IPS DF 19.7 (cell line): Measurements from ENCODE around the gene GLI3.

ENCODE experiments used
- DNase-seq: peaks from one replicate; pipeline ENCODE4 v3.0.0-alpha.2; 2013; ENCODE audit warnings: low read depth, low spot score

Gene GLI3

DNA sequence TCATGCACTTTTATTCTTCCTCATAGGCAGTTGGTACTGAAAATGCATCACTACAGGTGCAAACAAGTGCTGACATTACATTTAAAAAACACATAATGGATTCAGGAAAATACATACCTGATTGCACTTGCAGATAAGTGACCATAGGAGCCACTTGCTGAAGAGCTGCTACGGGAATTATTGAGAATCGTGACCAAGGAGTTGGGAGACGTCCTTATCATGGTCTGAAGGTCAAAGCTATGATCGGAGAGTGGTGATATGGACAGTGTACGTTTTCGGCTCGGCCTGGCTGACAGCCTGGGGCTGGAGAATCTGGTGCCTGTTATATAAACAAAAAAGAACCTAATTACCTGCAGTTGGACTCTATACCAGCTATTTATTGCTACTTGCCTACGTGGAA, 197.1 kb downstream of the GLI3 start:
- no peak for DNase-seq

DNA sequence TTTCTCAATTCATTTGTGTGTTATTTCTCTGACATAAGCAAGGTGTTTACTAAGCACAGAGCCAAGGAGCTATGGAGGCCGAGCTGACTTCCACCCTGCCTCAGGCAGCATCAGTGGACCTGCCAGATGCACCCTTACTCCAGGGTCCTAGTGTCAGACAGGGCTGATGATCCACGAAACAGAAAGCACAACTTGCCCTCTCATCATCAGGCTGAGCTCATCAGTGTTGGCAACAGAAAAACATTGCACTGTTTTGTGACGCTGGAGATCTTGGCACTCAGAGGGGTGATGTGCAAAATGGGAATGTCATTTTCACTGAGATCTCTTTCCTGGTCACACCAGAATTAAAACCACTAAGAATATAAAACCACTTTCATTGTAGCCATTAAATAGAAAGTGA, 201.8 kb downstream of the GLI3 start:
- no peak for DNase-seq

DNA sequence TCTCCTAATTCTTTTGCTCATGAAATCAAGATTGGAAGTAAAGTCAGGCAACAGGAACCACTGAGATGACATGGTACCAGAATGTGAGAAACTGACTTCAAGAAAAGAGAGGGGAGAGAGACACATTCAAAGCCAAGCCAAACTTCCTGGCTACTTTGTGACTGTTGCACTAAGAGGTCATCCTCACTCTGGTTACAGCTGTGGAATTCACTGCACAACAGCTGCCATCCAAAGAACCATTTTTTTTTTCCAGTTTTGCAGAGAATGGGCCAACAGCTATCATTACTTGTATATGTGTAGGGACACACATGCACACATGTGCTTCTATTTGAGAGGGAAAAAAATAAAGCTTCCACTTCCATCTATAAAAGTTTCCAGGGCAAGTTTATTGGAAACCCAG, 203.5 kb downstream of the GLI3 start:
- DNase-seq: no peak

DNA sequence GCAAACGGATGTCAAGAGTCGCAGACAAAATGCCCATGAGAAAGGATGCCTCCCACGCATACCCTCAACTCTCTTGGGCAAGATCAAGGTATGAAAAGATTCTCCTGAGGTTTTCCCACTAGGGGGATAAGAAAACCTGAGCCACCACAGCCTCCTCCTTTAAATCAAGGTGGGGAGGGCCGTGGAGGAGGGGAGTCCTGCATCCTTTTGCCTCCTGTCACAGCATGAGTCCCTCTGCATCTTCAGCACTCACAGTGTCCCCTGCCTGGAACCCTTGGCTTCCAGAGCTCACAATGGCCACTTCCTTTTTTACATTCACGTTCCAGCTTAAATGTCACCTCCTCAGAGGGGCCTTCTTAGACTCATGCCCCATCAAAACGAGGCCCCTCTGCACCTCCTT, 207.6 kb downstream of the GLI3 start:
- DNase-seq: peak; percentile 15

DNA sequence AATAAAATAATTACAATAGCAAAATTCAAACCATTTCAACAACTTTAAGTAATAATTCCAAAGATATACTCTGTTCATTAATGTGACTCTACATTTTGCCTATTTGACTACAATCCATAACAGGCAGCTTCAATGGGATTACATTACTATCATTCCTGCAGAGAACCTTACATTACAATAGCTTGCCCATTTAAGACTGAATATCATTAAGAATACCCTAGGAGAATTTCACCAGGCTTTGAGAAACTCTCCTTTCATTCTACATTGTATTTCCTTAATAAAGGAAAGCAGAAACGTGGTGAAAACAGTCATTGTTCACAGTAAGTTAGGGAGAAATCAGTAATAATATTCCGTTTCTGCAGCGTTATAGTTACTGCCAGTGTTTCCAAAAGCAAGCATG, 209.5 kb downstream of the GLI3 start:
- DNase-seq: no peak

DNA sequence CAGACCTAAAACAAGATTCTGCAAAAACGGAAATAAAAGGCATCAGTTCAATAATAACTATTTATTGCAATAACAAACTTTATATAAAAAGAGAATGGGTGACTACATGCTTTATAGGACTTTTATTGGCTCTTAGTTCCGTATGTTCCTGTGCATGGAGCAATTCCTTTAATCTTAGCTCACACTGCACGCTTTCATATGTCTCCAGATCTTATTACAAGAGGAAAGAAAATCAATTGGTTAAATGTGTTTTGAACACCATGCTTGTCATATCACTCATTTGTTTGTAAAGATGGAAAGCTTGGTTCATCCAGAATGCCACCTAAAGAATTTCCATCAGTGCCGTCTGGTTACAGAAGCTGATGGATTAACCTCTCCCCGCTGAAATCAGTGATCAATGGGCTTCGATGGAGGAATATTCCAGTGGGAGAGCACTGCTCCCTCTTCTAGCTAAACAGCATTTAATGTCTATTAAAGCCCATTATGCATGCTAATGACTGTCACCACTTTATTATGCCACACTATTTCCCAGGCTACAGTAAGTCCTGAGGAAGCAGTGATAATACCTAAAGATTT, 210.3 kb downstream of the GLI3 start:
- no peak for DNase-seq

DNA sequence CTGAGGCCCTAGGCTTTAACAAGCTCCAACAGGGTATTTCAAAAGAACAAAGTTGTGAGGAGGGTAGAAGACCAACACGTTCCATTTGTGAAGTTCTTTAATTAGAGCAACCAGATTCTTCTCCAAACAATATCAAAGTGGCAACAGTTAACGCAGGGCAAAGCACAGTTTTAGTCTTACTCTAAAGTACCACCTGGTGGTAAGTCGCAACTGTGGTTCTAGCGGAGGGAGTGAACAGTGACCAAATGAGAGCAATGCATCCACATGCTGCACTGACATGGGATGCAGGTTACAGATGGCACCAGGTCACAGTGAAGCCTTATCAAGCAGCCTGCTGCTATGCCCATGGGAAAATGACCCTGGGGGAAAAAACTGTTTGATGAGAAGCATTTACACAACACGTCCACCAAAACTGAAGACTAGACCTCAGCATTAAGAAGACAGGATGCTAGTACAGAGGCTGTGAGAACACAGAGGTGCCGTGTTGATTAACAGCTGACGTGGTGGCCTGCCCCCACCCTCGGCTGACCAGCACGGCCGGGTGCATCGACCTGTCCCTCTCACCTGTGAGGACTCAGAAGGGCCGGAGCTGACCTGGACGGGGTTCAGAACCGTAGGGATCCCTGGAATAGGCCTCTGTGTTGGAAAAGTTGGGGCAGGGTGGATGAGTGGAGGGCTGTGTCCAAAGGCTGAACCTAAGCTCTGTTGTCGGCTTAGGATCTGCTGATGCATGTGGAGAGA, 211.2 kb downstream of the GLI3 start:
- no peak for DNase-seq

DNA sequence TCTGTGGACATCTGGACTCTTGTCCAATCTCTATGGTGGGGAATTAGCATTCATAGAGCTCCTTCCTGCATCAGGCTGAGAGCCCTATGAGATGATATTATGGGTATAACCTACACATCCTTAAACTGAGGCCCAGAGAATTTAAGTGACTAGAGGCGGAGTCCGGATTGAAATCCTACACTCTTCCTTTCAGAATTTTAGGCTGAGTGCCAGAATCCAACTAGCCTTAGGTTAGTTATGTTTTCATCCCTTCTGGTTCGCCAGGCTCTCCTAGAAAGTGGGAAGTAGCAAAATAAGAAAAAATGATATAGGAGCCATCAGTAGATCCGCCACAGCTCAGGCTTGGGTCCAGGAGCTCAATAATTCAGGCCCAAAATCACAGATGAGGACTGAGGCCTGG, 212.5 kb downstream of the GLI3 start:
- DNase-seq: no peak

DNA sequence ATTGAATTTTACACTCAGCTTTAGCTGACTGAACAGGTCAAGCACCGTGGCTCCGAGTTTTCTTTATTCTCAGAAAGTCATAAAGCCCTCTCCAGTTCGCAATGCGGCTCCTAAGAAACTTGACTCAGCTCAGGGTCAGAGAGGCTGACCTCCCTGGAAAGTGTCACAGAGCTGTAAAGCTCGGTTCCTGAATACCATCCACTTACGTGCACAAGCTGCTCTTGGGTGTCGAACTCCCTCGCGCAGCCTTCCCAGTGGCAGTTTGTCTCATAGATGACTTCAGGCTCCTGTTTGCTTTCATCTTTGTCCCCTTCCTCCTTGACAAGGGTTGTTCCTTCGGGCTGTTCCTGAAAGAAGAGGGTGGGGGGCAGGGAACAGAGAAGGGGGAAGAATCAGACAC, 213.7 kb downstream of the GLI3 start:
- no peak for DNase-seq

DNA sequence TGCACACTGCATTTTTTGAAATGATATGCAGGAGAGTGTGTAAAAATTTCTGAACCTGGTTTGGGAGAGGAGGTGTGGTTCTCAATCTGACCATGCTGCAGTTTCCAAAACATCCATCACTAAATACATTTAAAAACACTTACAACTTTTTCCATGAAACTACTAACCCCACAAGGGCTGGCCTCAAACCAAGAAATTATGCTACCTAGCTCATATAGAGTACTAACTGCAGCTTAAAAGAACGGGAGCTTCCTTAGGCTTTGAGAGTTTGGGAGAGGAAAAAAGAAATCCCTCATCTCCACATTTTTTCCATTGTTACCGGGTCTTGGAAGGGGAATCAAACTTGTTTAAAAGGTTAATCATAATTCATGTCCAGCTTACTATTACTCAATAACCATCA, 214.2 kb downstream of the GLI3 start:
- DNase-seq: no peak

DNA sequence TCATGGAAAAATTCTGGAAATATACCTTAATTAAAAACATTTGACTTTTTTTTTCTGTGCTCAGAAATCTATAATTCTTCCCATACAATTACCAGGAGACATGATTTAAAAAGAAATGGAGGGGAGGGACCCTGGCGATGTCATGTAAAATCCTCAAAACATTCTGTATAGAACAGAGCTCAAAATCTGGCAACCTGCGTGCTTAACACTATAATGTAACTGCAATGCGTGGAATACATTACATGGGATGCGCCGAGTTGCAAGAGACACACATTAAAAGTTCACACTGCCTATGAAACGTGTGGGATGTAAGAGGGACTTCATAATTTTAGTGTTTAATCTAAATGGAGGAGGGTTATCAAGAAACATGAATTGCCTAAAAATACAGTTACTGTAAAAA, 215.0 kb downstream of the GLI3 start:
- DNase-seq: no peak

DNA sequence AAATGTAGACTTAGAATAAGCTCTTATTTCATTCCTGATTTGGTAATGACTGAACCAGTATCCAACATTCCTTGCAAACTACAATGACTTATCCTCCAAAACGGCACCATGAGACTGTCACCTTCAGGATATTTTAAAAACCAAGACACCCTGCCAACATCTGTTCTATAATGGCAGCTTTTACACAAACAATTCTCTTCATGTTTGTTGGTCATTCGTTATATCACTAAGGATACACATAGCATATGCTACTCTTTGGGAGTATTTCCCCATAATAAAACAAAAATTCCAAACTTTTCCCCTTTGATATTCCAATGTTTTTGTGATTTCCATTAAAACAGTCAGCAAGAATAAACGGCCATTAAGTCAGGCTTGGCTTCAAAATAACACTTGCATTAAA, 215.4 kb downstream of the GLI3 start:
- DNase-seq: no peak

DNA sequence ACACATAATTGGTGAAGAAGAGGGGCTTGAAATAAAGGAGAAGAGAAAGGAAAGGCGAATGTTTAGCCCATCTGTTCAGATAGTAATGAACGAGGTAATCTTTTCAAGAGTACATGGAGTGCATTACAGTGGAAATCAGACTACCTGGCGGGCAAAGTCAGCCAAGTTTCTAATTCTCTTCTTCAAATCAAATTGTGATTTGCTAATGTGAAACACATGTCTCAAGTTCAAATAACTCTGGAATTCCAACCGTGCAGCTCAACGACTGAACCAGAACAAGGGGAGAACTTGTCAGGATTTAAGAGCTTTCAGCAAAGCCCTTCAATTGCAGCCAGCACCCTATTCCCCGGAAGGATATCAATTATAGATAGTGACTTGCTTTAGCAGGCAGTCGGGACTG, 216.9 kb downstream of the GLI3 start:
- DNase-seq: no peak

DNA sequence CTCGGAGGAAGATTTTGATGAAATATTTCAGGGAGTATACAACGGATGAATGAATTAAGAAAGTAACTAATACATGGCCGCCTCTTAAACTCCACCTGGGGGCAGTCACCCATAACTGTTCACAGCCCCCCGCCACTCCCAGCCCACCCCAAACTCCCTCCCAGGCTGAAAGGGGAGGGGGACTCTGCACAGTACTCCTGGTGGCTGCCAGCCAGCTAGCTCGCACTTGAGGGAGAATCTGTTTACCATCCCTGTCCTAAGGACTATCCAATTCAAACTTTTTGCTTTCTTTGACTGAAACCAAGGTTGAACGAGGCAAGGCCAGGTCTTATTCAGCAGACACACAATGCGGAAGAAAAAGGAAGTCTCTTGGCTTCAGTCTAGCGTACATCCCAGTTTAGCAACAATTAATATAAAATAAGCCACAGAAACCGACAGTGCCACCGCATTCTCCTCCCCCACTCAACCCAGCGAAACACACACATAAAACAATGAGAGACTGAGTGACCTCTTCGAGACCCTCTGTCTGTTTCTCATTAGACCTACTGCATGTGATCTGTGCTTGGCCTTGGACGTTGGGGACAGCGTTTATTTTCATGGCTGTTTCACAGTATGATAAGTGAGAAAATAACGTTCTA, 219.5 kb downstream of the GLI3 start:
- DNase-seq: no peak

DNA sequence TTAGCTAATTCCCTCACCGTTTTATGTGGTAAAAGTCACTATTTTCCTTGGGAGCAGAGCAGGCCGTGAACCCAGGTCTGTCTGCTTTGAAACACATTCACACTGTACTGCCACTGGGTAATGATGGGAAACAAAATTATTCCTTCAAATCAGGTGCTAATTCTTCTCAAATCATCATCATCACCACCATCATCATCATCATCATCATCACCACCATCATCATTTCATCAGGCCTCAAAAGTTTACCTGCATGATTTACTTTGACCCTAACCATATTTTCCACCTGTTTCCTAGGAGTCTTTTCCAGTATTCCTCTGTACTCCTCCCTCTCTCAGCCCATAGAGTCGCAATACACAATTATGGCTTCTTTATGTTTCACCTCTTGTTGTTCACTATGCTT, 220.5 kb downstream of the GLI3 start:
- DNase-seq: no peak

DNA sequence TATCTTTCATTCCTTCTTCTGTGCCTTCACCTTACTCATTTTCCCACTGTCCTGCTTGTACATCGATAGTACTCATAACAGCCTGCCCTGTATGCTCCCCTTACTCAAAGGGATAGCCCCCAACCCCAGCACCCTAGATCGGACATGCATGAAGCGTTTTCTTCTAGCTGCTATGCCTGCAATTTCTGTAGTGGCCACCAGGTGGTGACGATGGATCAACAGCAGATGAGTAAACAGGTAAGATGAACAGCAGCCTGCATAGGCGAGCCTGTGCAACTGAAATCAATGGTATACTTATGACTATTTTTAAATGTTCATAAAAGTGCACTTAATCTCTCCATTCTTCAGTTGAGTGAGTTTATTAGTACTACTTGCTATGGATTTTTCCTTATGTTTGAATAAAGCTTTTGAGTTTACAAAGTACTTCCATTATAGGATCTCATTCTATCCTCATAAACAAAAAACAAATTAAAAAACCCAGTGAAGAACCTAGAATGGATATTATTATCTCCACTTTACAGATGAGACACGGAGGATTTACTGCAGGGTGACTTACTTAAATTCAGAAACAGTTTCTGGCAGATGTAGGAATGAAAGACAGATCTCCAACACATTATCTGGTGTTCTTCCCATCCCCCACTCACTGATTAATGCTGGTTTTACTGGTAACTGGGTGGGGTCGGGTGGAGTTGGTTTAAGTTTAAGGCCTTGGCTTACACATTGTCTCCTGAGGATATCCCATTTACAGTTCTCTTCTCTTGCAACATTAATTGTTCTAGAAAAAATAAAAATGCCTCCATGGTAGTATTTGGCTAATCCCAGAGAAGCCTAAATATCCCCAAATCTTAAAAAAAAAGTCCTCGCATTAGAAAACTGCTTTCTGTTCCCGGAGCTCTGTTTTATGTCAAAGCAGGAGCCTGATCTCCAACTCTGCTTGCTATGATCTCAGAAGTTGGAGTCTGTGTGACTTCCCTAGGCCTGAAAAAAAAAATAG, 222.1 kb downstream of the GLI3 start:
- DNase-seq: peak; percentile 59

DNA sequence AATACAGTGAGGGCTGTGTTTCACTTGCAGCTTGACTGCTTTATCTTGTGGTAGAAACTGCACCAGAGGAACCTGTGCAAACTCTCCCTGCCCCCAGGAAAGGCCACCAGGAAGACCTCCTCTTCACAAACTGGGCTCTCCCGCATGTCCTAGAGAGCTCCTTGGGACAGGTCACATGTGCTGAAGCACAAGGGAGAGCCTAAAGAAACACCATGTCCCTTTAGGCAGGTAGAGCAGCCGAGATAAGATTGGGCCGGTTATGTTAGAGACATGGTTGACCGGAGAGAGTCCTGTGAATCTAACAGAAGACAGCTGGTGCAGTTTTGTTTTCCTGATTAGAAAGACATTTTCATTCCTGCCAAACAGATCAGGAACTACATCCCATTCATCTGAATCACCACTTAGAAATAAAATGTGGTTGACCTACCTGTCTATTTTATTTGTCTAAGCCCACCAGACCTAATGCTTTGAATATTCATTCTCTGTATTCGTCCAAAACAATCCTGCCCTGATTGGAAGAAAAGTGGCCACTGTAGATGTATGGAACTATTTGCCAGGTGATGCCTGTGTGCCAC, 224.1 kb downstream of the GLI3 start:
- no peak for DNase-seq

DNA sequence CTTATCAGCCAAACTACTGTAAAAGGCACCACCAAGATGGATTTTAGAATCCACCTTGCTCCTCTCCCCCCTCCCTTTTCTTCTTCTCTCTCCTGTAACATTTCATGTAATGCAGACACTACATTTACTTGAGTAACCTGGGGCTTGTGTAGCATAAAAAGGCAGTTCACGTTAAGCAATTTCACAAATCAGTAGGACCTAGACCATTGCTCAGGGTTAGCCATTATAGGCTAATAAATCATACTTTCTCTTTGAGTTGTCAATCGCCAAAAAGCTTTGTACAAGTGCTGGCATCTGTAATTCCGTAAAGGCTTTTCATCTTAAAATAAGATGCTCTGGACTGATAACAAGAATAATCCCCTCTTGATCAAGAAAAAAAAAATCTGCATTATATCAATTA, 224.7 kb downstream of the GLI3 start:
- DNase-seq: no peak

DNA sequence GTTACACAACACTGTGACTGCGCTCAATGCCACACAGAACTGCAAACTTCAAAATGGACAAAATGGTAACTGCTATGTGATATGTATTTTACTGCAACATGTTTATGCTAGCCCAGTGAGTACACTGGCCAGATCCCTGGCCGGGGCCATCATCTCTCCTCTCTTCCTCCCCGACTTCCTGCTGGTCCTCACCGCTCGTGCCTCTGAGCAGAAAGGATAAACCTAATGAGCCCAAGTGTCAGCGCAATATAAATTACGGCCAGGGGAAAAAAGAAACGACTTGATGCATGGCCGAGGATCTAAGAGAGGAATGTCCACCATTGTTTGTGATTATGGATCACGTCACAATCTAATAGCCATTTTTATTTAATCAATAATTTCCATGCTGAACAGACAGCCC, 225.2 kb downstream of the GLI3 start:
- DNase-seq: no peak

DNA sequence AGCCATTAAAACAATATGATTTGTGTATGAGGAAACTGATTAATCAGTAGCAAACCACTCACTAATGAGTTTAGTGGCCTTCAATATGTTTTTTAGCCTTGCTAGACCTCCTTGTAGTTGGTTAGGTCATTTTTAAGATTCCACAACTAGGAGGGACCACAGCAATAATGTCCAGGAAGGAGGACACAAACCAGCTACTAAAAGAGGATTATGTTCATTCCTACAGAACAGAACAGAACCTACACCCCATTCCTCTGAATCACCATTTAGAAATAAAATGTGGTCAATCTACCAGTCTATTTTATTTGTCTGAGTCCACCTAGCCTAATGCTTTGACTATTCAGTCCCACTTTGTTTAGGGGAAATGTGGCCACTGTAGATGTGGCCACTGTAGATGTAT, 226.3 kb downstream of the GLI3 start:
- DNase-seq: no peak

DNA sequence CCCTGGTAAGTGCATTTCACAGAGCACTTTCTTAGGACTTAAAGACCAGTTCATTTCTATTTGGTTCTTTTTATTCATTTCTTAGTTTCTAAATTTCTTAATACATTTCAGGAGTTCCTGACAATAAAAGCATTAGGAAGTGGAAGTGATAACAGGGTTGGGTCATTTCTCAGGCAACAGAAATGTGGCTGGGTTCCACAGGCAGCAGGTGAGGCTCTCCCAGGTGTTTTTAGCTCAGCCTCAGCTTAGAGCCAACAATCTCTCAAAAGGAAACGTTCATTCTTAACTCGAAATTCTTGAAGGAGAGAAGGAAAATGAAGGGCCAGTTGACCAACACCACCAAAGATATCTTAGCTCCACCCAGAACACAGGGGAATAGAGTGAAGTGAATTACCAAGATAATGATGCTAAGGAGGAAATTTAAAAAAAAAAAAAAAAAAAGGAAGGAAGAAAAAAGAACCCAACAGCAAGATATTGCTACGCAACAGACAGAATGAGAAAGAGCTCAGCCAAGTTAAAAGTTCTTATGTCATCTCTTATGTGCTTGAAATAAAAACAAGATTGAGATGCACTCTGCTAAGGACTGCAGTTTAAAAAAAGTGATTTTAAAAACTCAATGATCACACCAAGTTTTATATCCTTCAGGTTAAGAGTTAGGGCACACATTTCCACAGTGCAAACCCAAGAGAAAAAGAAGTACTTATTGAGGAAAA, 230.1 kb downstream of the GLI3 start:
- no peak for DNase-seq
